CD4-positive, alpha-beta memory T cell (primary cell): ENCODE data around the gene DHRS1. TPM values are rescaled to one million over a fixed set of nuclear protein-coding genes. Genes with fewer than 3 reads are reported as not detected.

ENCODE experiments used
- CTCF ChIA-PET: fragments of 350-600 bp; sonication (Branson Sonifier 250); formaldehyde crosslinking; loops from one replicate; lab custom pipeline; 2021; ENCODE audit warnings: inconsistent platforms; ENCODE audit not compliant: partially characterized antibody; lab: Charles Lee
- POLR2A ChIA-PET: fragments of 350-600 bp; sonication (Branson Sonifier 250); formaldehyde crosslinking; loops from one replicate; lab custom pipeline; 2021; ENCODE audit not compliant: partially characterized antibody; lab: Charles Lee
- DNase-seq, 5 donors: peaks; one replicate each; pipeline versions ENCODE4 v3.0.0 to v3.0.0-alpha.2; 2020 to 2022; ENCODE audit warnings: mixed read lengths in 1 of 5
- H3K27ac ChIP-seq: one replicate; pipeline ENCODE4 v1.7.0; 2013; ENCODE audit warnings: low read depth, low read length
- H3K27me3 ChIP-seq: 2 replicates; pipeline ENCODE4 v1.7.0; 2013; ENCODE audit warnings: mild to moderate bottlenecking, low read length, moderate library complexity; ENCODE audit not compliant: insufficient read depth
- H3K36me3 ChIP-seq: 2 replicates; pipeline ENCODE4 v1.7.0; 2013; ENCODE audit warnings: mild to moderate bottlenecking, low read length, moderate library complexity; ENCODE audit not compliant: insufficient read depth
- H3K4me1 ChIP-seq: 2 replicates; pipeline ENCODE4 v1.7.0; 2013; ENCODE audit warnings: mild to moderate bottlenecking, low read length, moderate library complexity; ENCODE audit not compliant: insufficient read depth
- H3K4me3 ChIP-seq, 2 donors: one replicate each; pipeline ENCODE4 v1.7.0; 2013; ENCODE audit warnings: low read length in 2 of 2, mild to moderate bottlenecking in 1 of 2
- H3K9me3 ChIP-seq, 2 donors: one replicate each; pipeline ENCODE4 v1.7.0; 2013; ENCODE audit warnings: low read length in 2 of 2, control low read depth in 1 of 2; ENCODE audit not compliant: control insufficient read depth in 1 of 2
- H3K27ac Mint-ChIP-seq, 7 donors: one replicate each; pipeline ENCODE4 v1.8.0; 2020 to 2021; ENCODE audit warnings: mixed read lengths in 7 of 7, mild to moderate bottlenecking in 6 of 7, inconsistent platforms in 3 of 7, moderate library complexity in 3 of 7
- H3K27me3 Mint-ChIP-seq, 2 donors: one replicate each; pipeline ENCODE4 v1.8.0; 2020 to 2021; ENCODE audit warnings: mixed read lengths in 2 of 2
- H3K36me3 Mint-ChIP-seq, 2 donors: one replicate each; pipeline ENCODE4 v1.8.0; 2020 to 2021; ENCODE audit warnings: mixed read lengths in 2 of 2, inconsistent platforms in 1 of 2, mild to moderate bottlenecking in 1 of 2
- H3K4me1 Mint-ChIP-seq, 4 donors: one replicate each; pipeline ENCODE4 v1.8.0; 2020 to 2021; ENCODE audit warnings: mixed read lengths in 4 of 4, mild to moderate bottlenecking in 1 of 4
- H3K4me3 Mint-ChIP-seq, 8 donors: one replicate each; pipeline ENCODE4 v1.8.0; 2020 to 2021; ENCODE audit warnings: mixed read lengths in 8 of 8, mild to moderate bottlenecking in 7 of 8, moderate library complexity in 6 of 8, inconsistent platforms in 3 of 8
- H3K9me3 Mint-ChIP-seq, 8 donors: one replicate each; pipeline ENCODE4 v1.8.0; 2020 to 2021; ENCODE audit warnings: mixed read lengths in 8 of 8, mild to moderate bottlenecking in 5 of 8, inconsistent platforms in 3 of 8, moderate library complexity in 1 of 8
- intact Hi-C: fragments of 100-400 bp; cut with micrococcal nuclease; formaldehyde crosslinking; loops from one replicate; pipeline ENCODE4 v1.15.1; 2023
- polyA plus RNA-seq, 2 donors: library from polyadenylated mRNA; unstranded; fragments of 300-500 nt; fragmentation: Illumina TruSeq; gene quantifications; one replicate each; pipeline ENCODE4 v1.2.3, GENCODE V29; 2021
- total RNA-seq, 2 experiments: library from RNA; stranded (reverse); gene quantifications; one replicate each; pipeline ENCODE4 v1.2.3, GENCODE V29; 2021

Gene DHRS1
- total and polyA plus RNA-seq, 4 experiments from 2014 or later = 31.4 to 38.6 (median 35.3) TPM

- Histone ChIP-seq H3K27ac (no peak overlapping the region), H3K4me1 (no peaks in the 10 kb centered on the region), H3K4me3 (no peak overlapping the region), H3K27me3 (no peaks in the 10 kb centered on the region), H3K9me3 (no peaks in the 10 kb centered on the region), H3K36me3 (peaks cover 9% of the 10 kb centered on the region)
- Mint-ChIP-seq H3K4me3 (no peak overlapping the region), H3K27ac (peak overlapping the region in 1 of 7 donors; percentile 52), H3K4me1 (no peaks in the 10 kb centered on the region), H3K36me3 (peaks cover 6 to 33% of the 10 kb centered on the region in 2 donors), H3K9me3 (no peaks in the 10 kb centered on the region), H3K27me3 (no peaks in the 10 kb centered on the region)
- ChIA-PET CTCF (interaction anchor here (2.4 to 25.6 kb wide), 2 partner anchors 17 to 46 kb away, joined by 10 to 556 read pairs; partner anchors contain the start of genes CIDEB, DHRS1, LTB4R and LTB4R2), POLR2A (no interaction called here)
- intact Hi-C loops = no loop called here
- no peak for DNase-seq
Measured at GRCh38 chr14:24259282-24260025, 40.1 kb downstream of the DHRS1 start.

DNA sequence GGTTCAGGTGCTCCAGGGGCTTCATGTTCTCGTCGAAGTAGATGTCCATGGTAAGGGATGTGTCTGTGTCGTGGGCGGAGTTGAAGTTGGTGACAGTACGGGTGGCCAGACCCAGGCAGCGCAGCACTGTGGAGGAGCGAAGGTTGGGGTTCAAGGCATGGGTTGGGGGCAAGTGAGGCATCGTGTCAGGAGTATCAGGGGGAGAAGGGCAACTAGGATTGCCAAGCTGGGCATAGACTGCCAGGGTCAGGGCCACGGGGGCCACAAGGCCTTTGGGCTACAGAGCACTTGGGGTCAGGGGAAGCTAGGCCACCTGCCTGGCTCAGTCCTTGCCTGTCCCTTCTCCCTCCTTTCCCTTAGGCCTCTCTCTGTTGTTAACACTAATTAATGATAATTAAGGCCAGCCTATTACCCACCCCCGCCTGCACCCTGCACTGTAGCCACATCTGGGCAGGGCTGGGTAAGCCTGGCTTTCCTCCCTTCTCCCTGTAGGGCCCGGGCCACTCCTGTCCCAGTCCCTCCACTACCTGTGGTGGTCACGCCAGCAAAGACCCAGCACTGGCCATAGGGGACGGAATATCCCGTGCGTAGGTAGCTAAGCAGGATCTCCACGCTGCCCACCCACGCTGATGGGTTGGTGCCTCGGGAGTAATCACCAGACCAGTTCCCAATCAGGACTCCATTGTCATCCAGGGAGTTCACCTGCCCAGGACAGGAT, 40.9 kb downstream of the DHRS1 start:
- Mint-ChIP-seq H3K9me3 (no peaks in the 10 kb centered on the region), H3K27me3 (no peaks in the 10 kb centered on the region), H3K36me3 (peaks cover 13 to 35% of the 10 kb centered on the region in 2 donors), H3K27ac (no peak overlapping the region), H3K4me1 (no peaks in the 10 kb centered on the region), H3K4me3 (no peak overlapping the region)
- peaks cover 12% of the 10 kb centered on the region for H3K36me3 ChIP-seq
- ChIA-PET CTCF (interaction anchor here (2.2 to 25.6 kb wide), 3 partner anchors 16 to 74 kb away, joined by 9 to 556 read pairs (median 10); partner anchors contain the start of genes CIDEB, DHRS1, LTB4R and LTB4R2), POLR2A (interaction anchor here (0.9 kb wide), 1 partner anchor 16 kb away, joined by 4 read pairs; the partner anchor contains the start of gene TINF2)
- H3K27ac ChIP-seq = no peak overlapping the region
- no peaks in the 10 kb centered on the region for H3K4me1 ChIP-seq
- intact Hi-C loops = no loop called here
- H3K4me3 ChIP-seq = no peak overlapping the region
- H3K9me3 ChIP-seq = no peaks in the 10 kb centered on the region
- H3K27me3 ChIP-seq = no peaks in the 10 kb centered on the region
- DNase-seq = no peak

DNA sequence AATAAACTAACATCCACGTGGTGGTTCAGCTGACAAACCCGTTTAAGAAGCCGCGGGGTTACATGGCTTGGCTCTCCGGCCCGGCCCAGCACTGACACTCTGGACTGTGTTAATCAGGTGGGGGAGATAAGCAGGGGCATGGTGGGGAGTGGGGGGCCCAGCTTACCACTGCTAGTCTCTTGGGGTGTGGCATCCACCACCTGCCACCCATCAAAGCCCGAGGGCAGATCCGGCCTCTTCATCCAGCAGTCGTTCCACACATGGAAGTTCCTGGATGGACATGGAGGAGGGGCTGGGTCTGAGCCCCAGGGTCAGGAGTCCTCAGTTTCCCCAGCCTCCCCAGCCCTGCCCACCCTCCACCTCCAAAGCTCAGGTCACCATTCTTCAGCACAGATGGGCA, 41.5 kb downstream of the DHRS1 start:
- Histone ChIP-seq H3K27ac (no peak overlapping the region), H3K36me3 (peaks cover 12% of the 10 kb centered on the region), H3K27me3 (no peaks in the 10 kb centered on the region), H3K4me3 (no peak overlapping the region), H3K4me1 (no peaks in the 10 kb centered on the region), H3K9me3 (no peaks in the 10 kb centered on the region)
- Mint-ChIP-seq H3K27ac (no peak overlapping the region), H3K9me3 (no peaks in the 10 kb centered on the region), H3K4me1 (no peaks in the 10 kb centered on the region), H3K36me3 (peaks cover 14 to 35% of the 10 kb centered on the region in 2 donors), H3K4me3 (no peak overlapping the region), H3K27me3 (no peaks in the 10 kb centered on the region)
- CTCF ChIA-PET = interaction anchor here (2.2 to 25.6 kb wide), 3 partner anchors 15 to 75 kb away, joined by 9 to 556 read pairs (median 10); partner anchors contain the start of genes CIDEB, DHRS1, LTB4R and LTB4R2
- no peak for DNase-seq
- POLR2A ChIA-PET = interaction anchor here (0.8 to 0.9 kb wide), 2 partner anchors 12 to 16 kb away, joined by 3 to 4 read pairs; partner anchors contain the start of gene TINF2
- intact Hi-C loops = no loop called here

DNA sequence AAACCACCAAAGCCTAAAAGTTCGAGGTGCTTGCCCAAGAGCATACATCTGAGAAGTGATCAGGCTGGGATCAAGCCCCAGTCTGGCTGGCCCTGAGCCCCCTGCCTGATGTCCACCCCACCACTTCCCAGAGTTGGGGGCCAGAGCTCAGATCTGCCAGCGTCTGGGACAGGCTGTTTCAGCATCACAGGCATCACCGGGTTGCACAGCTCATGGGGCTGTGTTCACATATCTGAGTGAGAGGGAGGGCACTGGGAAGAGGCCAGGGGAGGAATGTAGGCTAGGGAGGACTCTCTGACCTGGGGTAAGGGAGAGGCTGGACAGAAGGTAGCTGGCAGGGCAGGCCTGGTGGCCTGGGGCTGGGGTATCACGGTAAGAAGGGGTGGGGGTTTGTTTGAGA, 42.6 kb downstream of the DHRS1 start:
- no peaks in the 10 kb centered on the region for H3K4me1 Mint-ChIP-seq
- CTCF ChIA-PET = interaction anchor here (0.6 to 25.6 kb wide), 3 partner anchors 48 to 179 kb away, joined by 3 to 556 read pairs (median 9); partner anchors contain the start of genes CIDEB, DHRS1, LTB4R and LTB4R2
- H3K4me1 ChIP-seq = no peaks in the 10 kb centered on the region
- H3K27me3 Mint-ChIP-seq = no peaks in the 10 kb centered on the region
- peaks cover 14 to 32% of the 10 kb centered on the region in 2 donors for H3K36me3 Mint-ChIP-seq
- no peak overlapping the region for H3K4me3 ChIP-seq
- H3K27me3 ChIP-seq = no peaks in the 10 kb centered on the region
- intact Hi-C loops = no loop called here
- no peak overlapping the region for H3K4me3 Mint-ChIP-seq
- no peak overlapping the region for H3K27ac Mint-ChIP-seq
- DNase-seq = no peak
- no peaks in the 10 kb centered on the region for H3K9me3 ChIP-seq
- H3K9me3 Mint-ChIP-seq = no peaks in the 10 kb centered on the region
- peaks cover 12% of the 10 kb centered on the region for H3K36me3 ChIP-seq
- no peak overlapping the region for H3K27ac ChIP-seq
- POLR2A ChIA-PET = no interaction called here

DNA sequence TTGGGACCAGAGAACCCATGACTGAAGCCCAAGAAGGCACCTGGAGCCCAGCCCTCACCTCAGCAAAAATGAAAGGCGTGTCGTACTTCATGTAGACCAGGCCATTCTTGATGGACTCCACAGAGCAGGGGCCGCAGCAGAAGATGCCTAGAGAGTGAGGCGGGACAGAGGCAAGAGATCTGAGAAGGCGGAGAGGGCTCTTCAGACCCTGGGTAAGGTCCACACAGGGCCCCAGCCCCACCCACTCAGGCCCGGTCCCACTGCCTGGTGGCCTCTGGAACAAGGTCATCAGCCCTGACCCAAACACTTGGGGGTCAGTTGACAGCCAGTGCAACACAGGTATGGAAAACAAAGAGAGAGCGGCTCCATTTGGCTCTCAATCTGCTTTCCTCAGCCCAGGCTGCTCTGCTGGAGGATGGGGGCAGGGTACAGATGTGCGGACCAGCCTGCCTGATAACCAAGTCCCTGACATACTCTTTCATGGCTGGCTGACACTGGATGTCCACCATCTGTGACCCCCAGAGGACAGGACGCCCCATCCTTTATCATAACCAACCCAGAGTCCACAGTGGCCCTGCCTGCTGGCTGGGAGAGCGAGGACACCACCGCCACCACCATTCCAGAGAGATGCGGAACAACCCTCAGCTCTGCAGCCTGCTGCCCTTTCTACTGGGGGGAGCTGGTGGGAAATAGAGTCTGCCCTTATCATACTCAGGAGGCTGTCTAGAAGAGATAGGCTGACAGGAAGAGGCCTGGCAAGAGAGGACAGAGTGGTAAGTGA, 43.5 kb downstream of the DHRS1 start:
- H3K27ac Mint-ChIP-seq = peak overlapping the region in 1 of 7 donors; percentile 80
- ChIA-PET POLR2A (interaction anchor here (0.8 kb wide), 1 partner anchor 14 kb away, joined by 3 read pairs; no protein-coding TSS in a partner anchor), CTCF (interaction anchor here (1.0 to 25.6 kb wide), 3 partner anchors 49 to 77 kb away, joined by 3 to 556 read pairs (median 9); partner anchors contain the start of genes CIDEB, DHRS1, LTB4R and LTB4R2)
- peaks cover 8% of the 10 kb centered on the region for H3K36me3 ChIP-seq
- peaks cover 0 to 4% (median under 1%) of the 10 kb centered on the region in 4 donors for H3K4me1 Mint-ChIP-seq
- no peak for DNase-seq
- no peak overlapping the region for H3K4me3 ChIP-seq
- peaks cover 14 to 37% of the 10 kb centered on the region in 2 donors for H3K36me3 Mint-ChIP-seq
- no peak overlapping the region for H3K27ac ChIP-seq
- H3K27me3 Mint-ChIP-seq = no peaks in the 10 kb centered on the region
- H3K27me3 ChIP-seq = no peaks in the 10 kb centered on the region
- no peak overlapping the region for H3K4me3 Mint-ChIP-seq
- no peaks in the 10 kb centered on the region for H3K4me1 ChIP-seq
- H3K9me3 Mint-ChIP-seq = no peaks in the 10 kb centered on the region
- no peaks in the 10 kb centered on the region for H3K9me3 ChIP-seq
- intact Hi-C loops = no loop called here

GRCh38 chr14:24255438-24255837, 44.1 kb downstream of the DHRS1 start:
- Mint-ChIP-seq H3K27ac (peak overlapping the region in 1 of 7 donors; percentile 29), H3K27me3 (no peaks in the 10 kb centered on the region), H3K9me3 (no peaks in the 10 kb centered on the region), H3K36me3 (peaks cover 14 to 36% of the 10 kb centered on the region in 2 donors), H3K4me3 (no peak overlapping the region), H3K4me1 (peaks cover under 1 to 9% (median 5%) of the 10 kb centered on the region in 4 donors)
- Histone ChIP-seq H3K27ac (no peak overlapping the region), H3K9me3 (no peaks in the 10 kb centered on the region), H3K36me3 (peaks cover 7% of the 10 kb centered on the region), H3K4me3 (no peak overlapping the region), H3K4me1 (no peaks in the 10 kb centered on the region), H3K27me3 (no peaks in the 10 kb centered on the region)
- CTCF ChIA-PET = interaction anchor here (1.0 to 25.6 kb wide), 2 partner anchors 50 to 78 kb away, joined by 3 to 556 read pairs; partner anchors contain the start of genes CIDEB, DHRS1, LTB4R and LTB4R2
- intact Hi-C loops = no loop called here
- DNase-seq = no peak
- POLR2A ChIA-PET = interaction anchor here (0.8 kb wide), 1 partner anchor 15 kb away, joined by 3 read pairs; no protein-coding TSS in a partner anchor
